HepG2 (cell line): Measurements from ENCODE around the gene DCDC2C. TPM values are rescaled to one million over a fixed set of nuclear protein-coding genes. Genes with fewer than 3 reads are reported as not detected.
A peak's percentile ranks its signal among the peaks of the same experiment; 100 is the strongest.

ENCODE experiments used
- ATF6 ChIP-seq: sonication (generic); formaldehyde crosslinking; conservative IDR thresholded peaks from 2 replicates; pipeline ENCODE4 v1.4.0; 2020; ENCODE audit warnings: missing genetic modification reagents
- ATRX ChIP-seq: sonication (generic); formaldehyde crosslinking; IDR thresholded peaks from 2 replicates; pipeline ENCODE4 v1.4.0; 2020; ENCODE audit warnings: missing genetic modification reagents, borderline replicate concordance
- CCAR2 ChIP-seq: fragments of 200-400 bp; formaldehyde crosslinking; optimal IDR thresholded peaks from 2 replicates; pipeline ENCODE3; 2018; ENCODE audit warnings: low read depth, mild to moderate bottlenecking, low read length, moderate library complexity
- NFKB2 ChIP-seq: sonication (generic); formaldehyde crosslinking; IDR thresholded peaks from 2 replicates; pipeline ENCODE4 v1.4.0; 2020; ENCODE audit warnings: missing genetic modification reagents, borderline replicate concordance
- NFKBIZ ChIP-seq: IDR thresholded peaks from 2 replicates; pipeline ENCODE4 v1.6.1; 2018; ENCODE audit warnings: missing genetic modification reagents, missing compliant biosample characterization
- NR0B2 ChIP-seq: sonication (generic); formaldehyde crosslinking; IDR thresholded peaks from 2 replicates; pipeline ENCODE4 v1.4.0; 2020; ENCODE audit warnings: mild to moderate bottlenecking, missing genetic modification reagents
- NR2F1 ChIP-seq, 2 experiments: fragments of 450-650 bp in 1 of 2; formaldehyde crosslinking in 1 of 2; IDR thresholded peaks; 2 replicates each; pipeline versions ENCODE4 v1.5.0 to v1.6.1; 2016 to 2020; ENCODE audit warnings: mild to moderate bottlenecking in 1 of 2, missing compliant biosample characterization in 1 of 2, missing genetic modification reagents in 1 of 2, moderate library complexity in 1 of 2
- PHF8 ChIP-seq: sonication (generic); formaldehyde crosslinking; IDR thresholded peaks from 2 replicates; pipeline ENCODE4 v1.5.0; 2020; ENCODE audit warnings: missing genetic modification reagents
- SOX13 ChIP-seq, 3 experiments: fragments of 450-650 bp in 1 of 3; sonication (generic) in 1 of 3; formaldehyde crosslinking in 1 of 3; IDR thresholded peaks in 2 of 3; conservative IDR thresholded peaks in 1 of 3; 2 replicates each; pipeline versions ENCODE4 v1.5.0 to v1.6.1; 2016 to 2020; ENCODE audit warnings: antibody characterized with exemption in 1 of 3, mild to moderate bottlenecking in 1 of 3, missing compliant biosample characterization in 1 of 3, missing genetic modification reagents in 1 of 3, moderate library complexity in 1 of 3
- ZBTB2 ChIP-seq: sonication (generic); formaldehyde crosslinking; IDR thresholded peaks from 2 replicates; pipeline ENCODE4 v1.8.0; 2022; ENCODE audit warnings: low read depth, missing genetic modification reagents
- ZNF18 ChIP-seq: sonication (generic); formaldehyde crosslinking; IDR thresholded peaks from 2 replicates; pipeline ENCODE4 v1.8.0; 2022; ENCODE audit warnings: mild to moderate bottlenecking, missing genetic modification reagents; ENCODE audit not compliant: insufficient replicate concordance
- ZNF326 ChIP-seq: sonication (generic); formaldehyde crosslinking; IDR thresholded peaks from 2 replicates; pipeline ENCODE4 v1.4.0; 2020; ENCODE audit warnings: missing genetic modification reagents, borderline replicate concordance
- ZNF580 ChIP-seq: IDR thresholded peaks from 2 replicates; pipeline ENCODE4 v1.6.1; 2016; ENCODE audit warnings: low read depth, borderline replicate concordance
- ZNF605 ChIP-seq: sonication (generic); formaldehyde crosslinking; IDR thresholded peaks from 2 replicates; pipeline ENCODE4 v1.8.0; 2022; ENCODE audit warnings: mild to moderate bottlenecking, missing genetic modification reagents
- ZNF761 ChIP-seq: sonication (generic); formaldehyde crosslinking; conservative IDR thresholded peaks from 2 replicates; pipeline ENCODE4 v1.4.0; 2020; ENCODE audit warnings: mild to moderate bottlenecking, missing genetic modification reagents
- ZNF781 ChIP-seq: sonication (generic); formaldehyde crosslinking; IDR thresholded peaks from 2 replicates; pipeline ENCODE4 v1.5.1; 2020; ENCODE audit warnings: borderline replicate concordance, mild to moderate bottlenecking, missing genetic modification reagents; ENCODE audit errors: not compliant biosample characterization
- ZSCAN21 ChIP-seq: sonication (generic); formaldehyde crosslinking; IDR thresholded peaks from 2 replicates; pipeline ENCODE4 v1.8.0; 2022; ENCODE audit warnings: mild to moderate bottlenecking, missing genetic modification reagents, moderate library complexity, borderline replicate concordance
- ZZZ3 ChIP-seq: sonication (generic); formaldehyde crosslinking; IDR thresholded peaks from 2 replicates; pipeline ENCODE4 v1.4.0; 2020; ENCODE audit warnings: missing genetic modification reagents, mild to moderate bottlenecking, borderline replicate concordance
- polyA plus RNA-seq, 8 experiments: library from polyadenylated mRNA; depleted of rRNA in 3 of 8; stranded (reverse) in 7 of 8; unstranded in 1 of 8; fragments of >200 nt; fragmentation: Illumina TruSeq in 4 of 8; extraction: Trizol in 4 of 8; gene quantifications; 2 replicates each; pipeline versions ENCODE4 v1.2.1 to v1.2.3, GENCODE V29; 2011 to 2016; ENCODE audit warnings: low read depth in 4 of 8, missing spikeins in 1 of 8, mixed read lengths in 1 of 8; ENCODE audit not compliant: insufficient read depth in 1 of 8
- total RNA-seq, 5 experiments: library from RNA; depleted of rRNA; stranded (reverse); fragments of >200 nt; fragmentation: Illumina TruSeq; extraction: Trizol; gene quantifications; 2 replicates each; pipeline ENCODE4 v1.2.3, GENCODE V29; 2016; ENCODE audit warnings: low read depth in 1 of 5

DCDC2C gene
- total and polyA plus RNA-seq, 2 of the 13 experiments (the other 11 are each of a cell fraction or from before 2014, with no cell fraction given), result not detected

- TF ChIP-seq ZNF18 (CRISPR knock-in tag) (peak; percentile 74), ZNF781 (CRISPR knock-in tag) (peak; percentile 70), ZZZ3 (no peak), ZBTB2 (CRISPR knock-in tag) (no peak), NFKBIZ (0 out of 2 replicates have a peak, but pooled peaks have one; percentile 51), ZNF326 (no peak), ATF6 (CRISPR knock-in tag) (no peak), ZNF761 (CRISPR knock-in tag) (peak; percentile 42), ZNF580 (no peak; the same call in 1 of the 2 replicates), NFKB2 (CRISPR knock-in tag) (peak; percentile 24; the same call in 1 of the 2 replicates), SOX13 (IDR thresholded peaks at IDR 0.05) (no peak), SOX13 (CRISPR knock-in tag; conservative IDR thresholded peaks at IDR 0.05 in 1 of 2, IDR thresholded peaks at IDR 0.05 in 1 of 2) (peak in 1 of 2 experiments; percentile 19; a peak in 1 of 4 replicates), NR2F1 (CRISPR knock-in tag; IDR thresholded peaks at IDR 0.05) (peak; percentile 50 to 95; a peak in 3 of 4 replicates), ZSCAN21 (CRISPR knock-in tag) (peak; percentile 62; the same call in 1 of the 2 replicates), CCAR2 (no peak), ATRX (CRISPR knock-in tag) (no peak), NR0B2 (no peak; the same call in 1 of the 2 replicates), ZNF605 (CRISPR knock-in tag) (no peak; the same call in 1 of the 2 replicates), PHF8 (CRISPR knock-in tag) (peak; percentile 60)
These were observed 46.3 kb upstream of the DCDC2C start (continued) for GRCh38 chr2:3656762-3657721.
